A549 (cell line): ENCODE data around the gene HIGD1B.

Experiments
- BCL3 ChIP-seq: fragments of >200 bp; sonication (Bioruptor Twin); formaldehyde crosslinking; IDR thresholded peaks from 3 replicates; pipeline ENCODE4 v1.6.1; 2016
- CHD2 ChIP-seq: fragments of 150-350 bp; IDR thresholded peaks from 2 replicates; pipeline ENCODE4 v1.6.1; 2014; ENCODE audit warnings: low read length; ENCODE audit not compliant: partially characterized antibody
- CTCF ChIP-seq: fragments of >200 bp; sonication (Bioruptor Twin); formaldehyde crosslinking; IDR thresholded peaks from 3 replicates; pipeline ENCODE4 v1.5.1; 2016
- RAD21 ChIP-seq, 2 experiments: fragments of >200 bp in 1 of 2; sonication (Bioruptor Twin) in 1 of 2; formaldehyde crosslinking in 1 of 2; IDR thresholded peaks in 1 of 2; conservative IDR thresholded peaks in 1 of 2; 2 replicates in 1 of 2; 3 replicates in 1 of 2; pipeline ENCODE4 v1.6.1; 2012 to 2018; ENCODE audit warnings: inconsistent platforms in 1 of 2
- RCOR1 ChIP-seq: fragments of 150-350 bp; IDR thresholded peaks from 2 replicates; pipeline ENCODE4 v1.6.1; 2014; ENCODE audit warnings: antibody characterized with exemption, low read length, low read depth
- REST ChIP-seq: fragments of 200-600 bp; sonication (generic); IDR thresholded peaks from 2 replicates; pipeline ENCODE4 v1.6.1; 2016; ENCODE audit warnings: antibody characterized with exemption, mild to moderate bottlenecking, moderate library complexity

GRCh38 chr17:44847586-44847985 lies at the start of gene HIGD1B:
- TF ChIP-seq RAD21 (conservative IDR thresholded peaks at IDR 0.05 in 1 of 2, IDR thresholded peaks at IDR 0.05 in 1 of 2) (no peak), REST (no peak), CHD2 (no peak), CTCF (no peak), RCOR1 (no peak), BCL3 (no peak)
